ENCODE data around the gene TMEM151B.
"Not testable (repeated sequence)": the region's sequence is repeated elsewhere in the genome, so short reads cannot be mapped to it uniquely, and the experiment has no call there.

Gene TMEM151B

DNA sequence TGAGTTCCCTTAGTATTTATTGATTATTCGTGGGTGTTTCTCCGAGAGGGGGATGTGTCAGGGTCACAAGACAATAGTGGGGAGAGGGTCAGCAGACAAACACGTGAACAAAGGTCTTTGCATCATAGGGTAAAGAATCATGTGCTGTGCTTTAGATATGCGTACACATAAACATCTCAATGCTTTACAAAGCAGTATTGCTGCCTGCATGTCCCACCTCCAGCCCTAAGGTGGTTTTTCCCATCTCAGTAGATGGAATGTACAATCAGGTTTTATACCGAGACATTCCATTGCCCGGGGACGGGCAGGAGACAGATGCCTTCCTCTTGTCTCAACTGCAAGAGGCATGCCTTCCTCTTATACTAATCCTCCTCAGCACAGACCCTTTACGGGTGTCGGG, 58.0 kb downstream of the TMEM151B start:
- DNase-seq (ENCODE audit: low read depth in 4 of 4, low spot score in 1 of 4) = not testable (repeated sequence)

DNA sequence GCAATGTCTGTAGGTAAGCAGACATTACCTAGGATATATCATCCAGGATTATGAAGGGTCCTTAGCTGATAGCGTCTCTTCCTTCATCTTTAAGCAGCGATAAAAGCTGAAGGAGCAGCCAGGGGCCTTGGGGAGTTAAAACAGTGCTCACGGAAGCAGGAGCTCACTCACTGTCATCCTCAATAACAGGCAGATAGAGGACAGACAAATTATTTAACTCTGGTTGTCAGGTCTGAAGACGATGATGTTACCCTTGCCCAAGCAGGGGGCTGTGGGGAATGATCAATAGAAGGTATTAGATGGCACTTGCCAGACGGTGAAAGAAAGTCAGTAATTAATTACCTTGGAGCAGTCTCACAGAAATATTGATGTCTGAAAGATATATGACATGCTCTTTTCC, 59.6 kb downstream of the TMEM151B start:
- DNase-seq (ENCODE audit: low read depth in 4 of 4, low spot score in 1 of 4) = no peak

DNA sequence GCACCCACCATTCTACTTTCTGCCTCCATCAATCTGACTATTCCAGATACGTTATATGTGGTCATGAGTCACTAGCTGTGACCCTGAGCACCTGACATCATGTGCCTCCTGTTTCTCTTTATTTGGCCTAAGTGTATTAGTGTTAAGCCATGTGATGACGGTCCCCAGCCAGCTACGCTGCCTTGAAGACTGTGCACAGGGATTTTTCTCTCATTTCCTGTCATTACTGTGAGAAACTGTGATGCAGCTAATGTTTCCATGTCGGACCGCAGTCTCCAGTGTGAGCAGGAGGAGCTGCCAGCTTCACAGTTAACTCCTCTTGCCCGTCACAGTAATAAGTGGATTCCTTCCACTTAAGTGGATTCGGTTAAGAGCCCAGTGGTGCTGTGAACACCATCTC, 62.3 kb downstream of the TMEM151B start:
- DNase-seq (ENCODE audit: low read depth in 4 of 4, low spot score in 1 of 4) = no peak

DNA sequence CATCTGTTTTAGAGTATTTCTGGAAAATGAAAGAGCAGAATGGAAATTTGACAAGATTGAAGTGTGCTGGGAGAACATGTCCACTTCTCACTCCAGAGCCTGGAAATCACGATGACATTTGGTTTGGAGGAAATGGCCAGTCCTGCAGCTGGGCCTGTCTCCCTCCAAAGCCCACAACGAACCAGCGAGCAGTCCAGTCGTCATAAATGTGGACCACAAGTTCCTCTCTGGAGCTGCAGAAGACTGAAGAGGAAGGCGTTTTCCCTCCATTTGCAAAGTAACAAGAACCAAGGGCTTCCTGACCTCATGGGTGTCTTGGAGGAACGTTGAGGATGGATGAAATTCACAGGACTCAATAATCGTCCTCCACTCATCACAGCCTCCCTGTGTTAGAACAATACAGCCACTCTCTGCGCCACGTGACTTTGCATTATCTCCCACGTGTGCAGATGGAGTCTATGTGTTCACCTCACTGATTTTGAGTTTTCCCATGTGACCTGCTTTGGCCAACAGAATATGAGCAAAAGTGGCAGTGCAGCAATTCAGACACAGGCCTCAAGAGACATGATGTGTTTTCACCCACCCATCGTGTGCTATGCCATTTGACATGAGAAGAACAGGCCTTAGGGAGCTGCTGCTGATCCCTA, 63.1 kb downstream of the TMEM151B start:
- no peak for DNase-seq (ENCODE audit: low read depth in 4 of 4, low spot score in 1 of 4)

DNA sequence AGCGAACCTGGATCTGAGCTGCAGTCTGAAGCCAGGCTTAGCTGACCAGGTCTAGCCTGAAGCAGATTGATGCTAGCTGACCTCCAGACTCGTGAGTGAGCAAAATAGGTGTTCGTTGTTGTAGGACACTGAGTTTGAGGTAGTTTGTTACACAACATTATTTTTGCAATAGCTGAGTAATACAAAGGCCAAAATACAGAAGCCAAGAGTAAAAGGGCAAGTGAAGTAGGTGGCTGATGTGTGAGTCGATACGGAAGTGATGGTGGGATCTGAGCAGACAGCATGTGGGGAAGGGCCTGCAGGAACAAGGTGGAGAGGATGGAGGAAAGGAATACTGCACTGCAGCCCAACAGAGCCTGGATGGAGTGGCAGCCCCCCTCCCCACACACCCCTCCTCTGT, 63.7 kb downstream of the TMEM151B start:
- no peak for DNase-seq (ENCODE audit: low read depth in 4 of 4, low spot score in 1 of 4)

DNA sequence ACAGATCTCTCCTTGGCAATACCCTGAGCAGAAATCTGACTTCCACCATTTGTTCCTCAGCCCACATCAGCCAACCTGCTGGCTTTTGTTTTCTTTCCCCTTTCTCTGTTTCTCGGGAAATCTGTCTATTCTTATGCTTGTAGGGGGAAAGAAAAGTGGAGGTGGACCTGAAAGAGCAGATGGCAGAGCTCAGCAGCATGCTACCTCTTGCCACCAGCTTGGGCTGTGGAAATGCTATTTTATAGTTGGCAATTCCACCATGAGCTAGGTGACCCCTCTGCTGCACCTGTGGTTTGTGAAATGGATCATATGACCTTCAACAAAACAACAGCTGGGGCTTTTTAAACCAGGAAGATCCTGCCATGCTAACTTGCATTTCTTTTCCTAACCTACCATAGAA, 65.4 kb downstream of the TMEM151B start:
- DNase-seq (ENCODE audit: low read depth in 4 of 4, low spot score in 1 of 4) = no peak

DNA sequence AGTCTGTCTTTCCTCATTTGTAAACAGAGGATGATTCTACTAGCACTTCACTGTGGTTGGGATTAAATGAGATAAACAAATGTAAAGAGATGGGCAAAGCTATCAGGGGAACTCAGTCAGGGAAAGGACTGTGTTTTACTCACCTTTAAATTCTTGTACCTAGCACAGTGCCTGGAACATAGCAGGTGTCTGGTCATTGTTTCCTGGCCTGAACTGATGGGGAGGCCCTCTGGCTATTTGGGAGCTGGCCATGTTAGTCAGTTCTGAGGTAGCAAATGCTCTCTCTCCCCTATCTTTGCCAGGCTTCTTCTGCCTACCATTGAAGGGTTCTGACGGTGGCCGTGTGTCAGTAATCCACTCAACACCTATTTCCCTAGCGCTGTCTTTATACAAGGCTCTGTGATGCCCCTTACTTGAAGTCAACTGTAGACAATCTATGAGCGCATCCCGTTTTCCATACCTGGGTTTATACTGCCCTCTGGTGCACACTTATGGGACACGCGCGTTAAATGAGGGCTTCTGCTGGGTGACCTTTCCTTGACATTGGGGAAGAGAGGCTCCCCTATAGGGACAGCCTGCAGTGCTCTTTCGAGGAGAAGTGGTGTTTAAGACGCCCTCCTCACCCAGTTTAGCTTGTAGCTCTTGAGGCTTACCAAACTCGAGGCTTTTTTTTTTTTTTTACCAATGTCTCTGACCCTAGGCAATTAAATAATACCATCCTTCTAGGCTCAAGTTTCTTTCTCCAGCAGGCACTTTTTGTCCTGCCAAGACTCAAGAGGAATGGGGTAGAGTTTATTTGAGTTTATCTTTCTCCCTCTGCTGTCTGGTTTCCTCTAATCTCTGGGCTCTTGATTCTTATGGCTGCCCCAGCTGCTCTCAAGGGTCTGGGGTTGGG, 68.2 kb downstream of the TMEM151B start:
- DNase-seq (ENCODE audit: low read depth in 4 of 4, low spot score in 1 of 4) = peak; percentile 34 to 46 (median 35)

DNA sequence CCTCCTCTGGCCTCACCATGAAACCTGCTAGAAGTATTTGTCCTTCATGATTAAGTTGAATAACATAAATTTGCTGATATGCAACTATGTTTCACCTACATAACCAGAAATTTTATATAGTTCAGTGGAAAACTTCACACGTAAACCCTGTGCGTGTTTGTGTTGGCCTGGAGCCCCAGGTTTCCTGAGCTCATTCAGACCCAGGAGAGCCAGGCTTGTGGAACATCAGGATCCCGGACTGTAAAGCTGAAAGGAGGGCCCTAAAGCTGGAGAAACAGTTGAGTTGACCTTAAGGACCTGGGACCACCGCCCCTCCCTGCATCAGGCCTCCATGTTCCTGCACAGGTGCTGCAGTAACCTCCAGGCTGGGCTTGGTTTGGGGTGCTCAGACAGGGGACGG, 69.1 kb downstream of the TMEM151B start:
- no peak for DNase-seq (ENCODE audit: low read depth in 4 of 4, low spot score in 1 of 4)

DNA sequence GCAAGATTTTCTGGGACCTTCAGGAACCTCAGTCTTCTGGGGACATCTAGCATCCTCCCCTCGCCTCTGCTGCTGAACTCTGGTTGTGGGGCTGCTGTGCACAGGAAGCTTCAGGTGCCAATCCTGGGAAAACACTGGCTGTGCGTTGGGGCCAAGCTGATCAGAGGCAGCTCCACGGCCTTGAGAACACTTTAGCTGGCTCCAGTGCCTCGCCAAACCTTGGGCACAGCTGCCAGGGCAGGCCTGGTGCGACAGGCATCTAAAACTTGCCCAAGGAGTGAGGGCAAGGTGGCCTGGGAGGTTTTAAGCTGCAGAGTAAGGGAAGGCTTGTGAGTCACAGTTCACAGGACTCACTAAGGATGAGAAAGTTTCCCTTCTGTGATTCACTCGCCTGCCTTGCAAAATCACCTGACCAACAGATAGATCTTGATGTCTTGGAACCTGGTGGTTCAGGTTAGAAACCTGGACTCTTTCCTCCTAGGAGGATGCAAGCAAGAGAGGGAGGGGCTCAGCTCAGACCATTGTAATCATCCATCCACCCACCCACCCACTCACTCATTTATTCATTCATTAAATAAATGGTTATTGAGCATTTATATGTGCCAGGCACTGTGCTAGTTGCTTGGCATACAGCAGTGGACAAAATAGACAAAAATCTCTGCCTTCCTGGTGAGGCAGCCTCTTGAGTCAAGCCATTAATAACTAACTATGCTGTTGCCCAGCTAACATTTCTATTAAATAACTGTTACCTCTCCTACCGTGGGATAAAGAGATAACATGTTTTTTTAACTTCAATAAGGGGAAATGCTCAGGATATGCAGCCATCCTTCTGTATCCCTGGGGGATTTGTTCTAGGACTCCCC, 69.7 kb downstream of the TMEM151B start:
- peak in 1 of 4 experiments; percentile 4 for DNase-seq (ENCODE audit: low read depth in 4 of 4, low spot score in 1 of 4)

DNA sequence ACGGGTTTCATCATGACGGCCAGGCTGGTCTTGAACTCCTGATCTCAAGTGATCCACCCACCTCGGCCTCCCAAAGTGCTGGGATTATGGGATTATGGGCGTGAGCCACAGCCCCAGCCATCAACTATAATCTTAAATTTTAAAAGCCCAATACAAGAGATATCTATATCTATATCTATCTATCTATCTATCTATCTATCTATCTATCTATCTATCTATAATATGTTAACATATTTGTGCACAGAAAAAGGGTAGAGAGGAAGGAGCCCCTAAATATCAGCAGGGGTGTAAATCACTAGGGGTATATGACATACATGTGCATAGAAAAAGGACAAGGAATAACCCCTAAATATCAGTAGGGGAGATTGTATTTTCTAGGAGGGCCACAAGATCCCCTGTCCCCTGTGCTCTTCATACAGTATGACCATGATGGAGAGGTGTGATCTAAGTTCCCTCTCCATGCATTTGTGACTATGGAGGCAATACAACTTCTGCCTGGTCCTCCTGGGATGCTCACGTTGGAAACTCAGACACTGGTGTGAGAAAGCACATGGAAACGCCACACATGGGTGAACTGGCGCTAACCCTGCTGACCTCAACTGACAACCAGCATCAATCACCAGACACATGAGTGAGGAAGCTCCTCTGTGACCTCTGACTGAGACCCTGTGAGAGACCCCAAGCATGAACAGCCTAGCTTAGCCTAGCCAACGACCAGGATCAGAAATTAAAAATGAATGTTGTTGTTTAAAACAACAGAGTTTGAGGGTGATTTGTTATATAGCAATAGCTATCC, 71.0 kb downstream of the TMEM151B start:
- DNase-seq (ENCODE audit: low read depth in 4 of 4, low spot score in 1 of 4) = no peak

DNA sequence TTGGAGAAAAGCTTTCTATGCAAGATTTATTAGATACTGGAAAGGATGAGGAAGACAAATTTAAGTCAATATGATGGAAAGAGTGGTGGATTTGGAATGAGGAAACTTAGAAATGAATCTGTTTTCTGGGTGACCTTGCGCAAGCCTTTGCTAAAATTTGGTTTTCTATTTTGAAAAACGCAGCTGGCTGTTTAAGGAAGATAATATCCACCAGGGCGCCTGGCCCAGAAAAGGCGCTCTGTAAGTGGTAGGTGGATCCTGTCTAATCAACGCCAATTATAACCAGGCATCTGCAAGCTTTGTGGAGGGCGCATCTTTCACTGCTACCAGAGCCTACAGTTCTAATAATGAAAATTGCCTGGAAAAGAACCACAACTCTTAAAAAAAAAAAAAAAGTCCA, 71.8 kb downstream of the TMEM151B start:
- no peak for DNase-seq (ENCODE audit: low read depth in 4 of 4, low spot score in 1 of 4)

DNA sequence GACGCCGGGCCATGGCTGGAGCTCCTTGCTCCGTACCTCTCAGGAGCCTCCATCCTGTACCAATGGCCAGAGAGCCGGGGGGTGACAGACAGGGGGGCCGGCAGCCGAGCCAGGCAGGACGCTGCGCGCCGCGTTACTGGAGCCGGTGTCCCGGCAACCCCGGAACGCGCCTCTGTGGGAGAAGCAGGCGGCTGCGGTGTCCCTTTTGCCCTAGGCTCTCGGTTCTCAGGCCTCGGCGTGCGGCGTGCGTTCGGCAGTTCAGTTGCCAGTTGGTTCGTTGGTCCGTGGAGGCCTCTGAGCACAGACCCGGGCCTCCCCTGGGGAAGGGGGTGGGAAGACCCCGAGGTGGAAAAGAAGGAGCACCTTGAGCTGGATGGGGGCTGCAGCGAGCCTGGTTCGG, 72.2 kb downstream of the TMEM151B start, which contains the start of gene SPATS1:
Gene SPATS1, plus strand, starts transcription at position 162 of the 400 bp plus-strand sequence. CDS start 446 bp downstream, outside the sequence.
- no peak for DNase-seq (ENCODE audit: low read depth in 4 of 4, low spot score in 1 of 4)

DNA sequence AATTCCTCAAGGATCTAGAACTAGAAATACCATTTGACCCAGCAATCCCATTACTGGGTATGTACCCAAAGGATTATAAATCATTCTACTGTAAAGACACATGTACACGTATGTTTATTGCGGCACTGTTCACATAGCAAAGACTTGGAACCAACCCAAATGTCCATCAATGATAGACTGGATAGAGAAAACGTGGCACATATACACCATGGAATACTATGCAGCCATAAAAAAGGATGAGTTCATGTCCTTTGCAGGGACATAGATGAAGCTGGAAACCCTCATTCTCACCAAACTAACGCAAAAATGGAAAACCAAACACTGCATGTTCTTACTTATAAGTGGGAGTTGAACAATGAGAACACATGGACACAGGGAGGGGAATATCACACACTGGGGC, 76.6 kb downstream of the TMEM151B start:
- not testable (repeated sequence) for DNase-seq (ENCODE audit: low read depth in 4 of 4, low spot score in 1 of 4)

DNA sequence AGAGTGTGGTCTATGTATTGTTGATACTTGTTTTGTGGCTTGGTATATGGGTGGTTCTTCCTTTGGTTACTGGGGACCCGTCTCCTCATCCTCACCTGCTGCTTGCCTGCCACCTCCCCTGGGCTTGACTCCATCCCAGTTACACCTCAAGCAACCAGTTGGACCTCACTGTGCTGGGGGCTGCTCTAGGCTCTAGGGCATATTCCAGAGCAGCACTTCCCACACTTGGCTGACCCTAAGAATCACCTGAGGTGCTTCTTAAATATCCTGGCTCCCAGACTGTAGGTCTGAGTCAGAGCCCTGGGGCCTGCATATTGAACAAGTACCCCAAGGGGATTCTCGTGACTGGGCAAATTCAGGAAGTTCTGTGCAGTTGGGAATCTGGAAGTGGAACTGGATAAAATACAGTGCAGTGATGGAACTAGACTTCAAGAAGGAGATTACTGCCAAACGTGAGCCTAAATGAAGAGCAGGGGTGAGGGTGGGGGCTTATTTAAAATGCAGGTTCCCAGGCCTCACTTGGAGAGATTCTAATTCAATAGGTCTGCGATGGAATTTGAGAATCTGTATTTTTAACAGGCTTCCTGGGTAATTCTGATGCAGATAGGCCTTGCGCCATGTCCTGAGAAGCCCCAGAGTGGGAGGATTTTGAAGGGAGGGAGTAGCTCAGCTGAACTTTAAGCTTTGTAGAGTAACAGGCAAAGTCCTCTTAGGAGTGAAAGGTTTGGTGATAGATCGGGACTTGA, 79.8 kb downstream of the TMEM151B start:
- no peak for DNase-seq (ENCODE audit: low read depth in 4 of 4, low spot score in 1 of 4)

DNA sequence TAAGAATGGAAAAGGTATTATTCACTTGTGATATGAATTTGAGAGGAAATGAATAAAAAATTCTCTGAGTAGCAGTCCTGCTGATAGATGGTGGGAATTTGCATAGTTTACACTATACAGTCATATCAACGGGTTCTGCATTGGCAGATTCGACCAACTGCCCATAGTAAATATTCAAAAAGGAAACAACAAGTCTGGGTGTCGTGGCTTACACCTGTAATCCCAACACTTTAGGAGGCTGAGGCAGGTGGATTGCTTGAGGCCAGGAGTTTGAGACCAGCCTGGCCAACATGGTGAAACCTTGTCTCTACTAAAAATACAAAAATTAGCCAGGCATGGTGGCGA, 80.4 kb downstream of the TMEM151B start:
- not testable (repeated sequence) for DNase-seq (ENCODE audit: low read depth in 4 of 4, low spot score in 1 of 4)

DNA sequence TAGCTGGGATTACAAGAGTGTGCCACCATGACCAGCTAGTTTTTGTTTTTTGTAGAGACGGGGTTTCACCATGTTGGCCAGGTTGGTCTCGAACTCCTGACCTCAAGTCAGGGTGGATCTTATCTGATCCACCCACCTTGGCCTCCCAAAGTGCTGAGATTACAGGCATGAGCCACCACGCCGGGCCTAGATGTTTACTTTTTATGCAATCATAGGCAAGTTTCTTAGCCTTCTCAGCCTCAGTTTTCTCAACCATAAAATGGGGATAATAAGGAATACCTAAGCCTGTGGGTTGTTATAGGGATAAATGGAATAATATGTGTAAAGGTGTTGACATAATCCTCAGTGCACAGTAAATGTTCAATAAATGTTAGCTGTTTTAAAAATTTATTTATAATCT, 82.0 kb downstream of the TMEM151B start:
- no peak for DNase-seq (ENCODE audit: low read depth in 4 of 4, low spot score in 1 of 4)

DNA sequence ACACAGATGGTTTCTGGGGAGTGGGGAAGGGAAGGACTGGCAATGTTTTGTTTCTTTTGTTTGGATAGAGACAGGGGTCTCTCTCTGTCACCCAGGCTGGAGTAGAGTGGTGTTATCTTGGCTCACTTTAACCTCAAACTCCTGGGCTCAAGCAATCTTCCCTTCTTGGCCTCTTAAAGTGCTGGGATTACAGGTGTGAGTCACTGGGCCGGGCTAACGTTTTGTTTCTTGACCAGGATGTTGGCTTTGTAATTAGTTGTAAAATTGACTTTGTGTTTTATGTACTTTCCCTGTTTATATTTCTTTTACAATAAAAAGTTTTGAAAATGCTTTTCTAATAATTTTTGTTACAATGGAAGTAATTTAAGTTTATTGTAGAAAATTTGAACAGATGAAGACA, 83.1 kb downstream of the TMEM151B start:
- no peak for DNase-seq (ENCODE audit: low read depth in 4 of 4, low spot score in 1 of 4)

DNA sequence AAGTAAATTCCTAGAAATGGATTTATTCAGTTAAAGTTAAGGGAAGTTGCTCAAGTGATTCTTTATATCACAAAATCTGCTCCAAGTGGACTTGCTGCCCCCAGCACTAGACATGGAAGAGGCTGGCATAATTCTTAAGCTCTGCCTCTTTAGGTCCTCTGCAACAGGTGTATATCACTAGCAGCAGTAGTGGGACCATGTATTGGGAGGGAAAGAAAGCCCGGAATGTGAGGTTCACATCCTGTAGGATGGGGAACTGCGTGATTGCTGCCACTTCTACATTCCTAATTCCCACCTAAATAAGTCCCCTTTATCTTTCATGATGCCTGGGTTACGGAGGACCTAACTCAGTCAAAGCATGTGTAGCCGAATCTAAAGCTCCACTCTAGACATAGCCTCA, 85.4 kb downstream of the TMEM151B start:
- no peak for DNase-seq (ENCODE audit: low read depth in 4 of 4, low spot score in 1 of 4)

DNA sequence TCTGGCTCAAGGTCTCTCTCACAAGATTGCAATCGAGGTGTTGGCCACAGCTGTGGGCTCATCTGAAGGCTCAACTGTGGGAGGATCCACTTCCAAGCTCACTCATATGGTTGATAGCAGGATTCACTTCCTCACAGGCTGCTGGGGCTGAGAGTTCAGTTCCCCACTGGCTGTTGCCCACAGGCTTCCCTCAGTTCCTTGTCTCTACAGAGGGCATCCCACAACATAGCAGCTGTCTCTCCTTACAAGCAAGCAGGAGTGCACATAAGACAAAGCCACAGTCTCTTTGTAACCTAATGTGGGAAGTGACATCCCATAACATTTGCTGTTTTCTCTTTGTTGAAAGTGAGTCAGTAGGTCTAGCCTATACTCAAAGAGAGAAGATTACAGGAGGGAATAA, 86.2 kb downstream of the TMEM151B start:
- DNase-seq (ENCODE audit: low read depth in 4 of 4, low spot score in 1 of 4) = no peak
